SH-SY5Y (cell line): ENCODE data around the gene POPDC3.

Experiments
- GATA2 ChIP-seq: IDR thresholded peaks from 2 replicates; pipeline ENCODE4 v1.6.1; 2011; ENCODE audit warnings: mild to moderate bottlenecking, low read depth, low read length
- GATA3 ChIP-seq: IDR thresholded peaks from 2 replicates; pipeline ENCODE4 v1.6.1; 2011; ENCODE audit warnings: low read depth, mild to moderate bottlenecking, low read length, moderate library complexity

DNA sequence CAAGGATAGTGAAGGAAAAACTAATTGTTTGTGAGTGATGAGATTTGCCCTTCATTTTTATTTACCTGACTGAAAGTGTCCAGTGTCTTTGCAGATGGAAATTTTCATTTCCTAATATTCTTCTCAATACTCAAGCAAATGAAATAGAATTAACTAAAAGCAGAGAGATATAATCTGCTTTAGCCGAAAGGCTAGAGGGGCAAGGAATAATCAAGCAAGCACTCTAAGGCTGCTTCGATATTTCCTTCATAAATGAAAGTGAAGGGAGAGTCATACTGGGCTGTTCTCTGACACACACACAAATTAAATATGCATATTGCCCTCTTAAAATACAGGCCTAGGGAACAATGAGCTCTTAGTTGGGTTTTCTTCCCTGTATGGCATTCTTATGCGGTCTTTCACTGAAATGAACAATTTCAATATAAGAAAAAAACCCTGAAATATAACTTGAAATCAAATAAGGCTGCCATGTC, 47.5 kb upstream of the POPDC3 start:
- TF ChIP-seq GATA3 = no peak
- TF ChIP-seq GATA2 = peak; percentile 44; the same call in 1 of the 2 replicates
